Tibial nerve (tissue), 3 donors: Measurements from ENCODE around the gene CYYR1.

Source experiments
- POLR2A ChIP-seq, 2 donors: fragments of 450-650 bp; IDR thresholded peaks; one replicate each; pipeline ENCODE4 v1.6.1; 2017; ENCODE audit warnings: antibody characterized with exemption in 2 of 2, mild to moderate bottlenecking in 2 of 2, moderate library complexity in 2 of 2
- TF ChIP-seq, protein P1 (sequence below), 5 experiments: fragments of 200-600 bp in 3 of 5; fragments of 450-650 bp in 2 of 5; sonication (generic) in 3 of 5; IDR thresholded peaks; one replicate each; pipeline ENCODE4 v1.5.1; 2016 to 2019; ENCODE audit warnings: antibody characterized with exemption in 5 of 5, mild to moderate bottlenecking in 3 of 5, moderate library complexity in 2 of 5

DNA sequence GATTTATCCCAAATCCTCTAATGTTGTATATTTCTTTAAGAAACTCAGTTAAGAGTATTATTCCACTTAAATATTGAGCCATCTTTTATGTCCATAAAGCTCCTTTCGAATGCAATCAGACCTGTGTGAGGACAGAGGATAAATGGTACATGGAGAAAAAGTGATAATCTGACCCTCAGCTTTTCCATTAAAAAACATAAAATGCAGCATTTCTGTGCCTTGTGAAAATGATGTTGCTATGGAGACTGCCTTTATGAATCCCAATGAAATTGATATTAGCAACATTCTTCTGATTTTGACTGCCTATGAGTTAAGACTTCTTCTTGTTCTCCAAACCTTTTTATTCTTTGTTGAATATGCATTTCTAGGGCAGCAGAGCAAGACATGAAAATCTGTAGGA, 44.1 kb upstream of the CYYR1 start:
- TF ChIP-seq, protein P1, sequence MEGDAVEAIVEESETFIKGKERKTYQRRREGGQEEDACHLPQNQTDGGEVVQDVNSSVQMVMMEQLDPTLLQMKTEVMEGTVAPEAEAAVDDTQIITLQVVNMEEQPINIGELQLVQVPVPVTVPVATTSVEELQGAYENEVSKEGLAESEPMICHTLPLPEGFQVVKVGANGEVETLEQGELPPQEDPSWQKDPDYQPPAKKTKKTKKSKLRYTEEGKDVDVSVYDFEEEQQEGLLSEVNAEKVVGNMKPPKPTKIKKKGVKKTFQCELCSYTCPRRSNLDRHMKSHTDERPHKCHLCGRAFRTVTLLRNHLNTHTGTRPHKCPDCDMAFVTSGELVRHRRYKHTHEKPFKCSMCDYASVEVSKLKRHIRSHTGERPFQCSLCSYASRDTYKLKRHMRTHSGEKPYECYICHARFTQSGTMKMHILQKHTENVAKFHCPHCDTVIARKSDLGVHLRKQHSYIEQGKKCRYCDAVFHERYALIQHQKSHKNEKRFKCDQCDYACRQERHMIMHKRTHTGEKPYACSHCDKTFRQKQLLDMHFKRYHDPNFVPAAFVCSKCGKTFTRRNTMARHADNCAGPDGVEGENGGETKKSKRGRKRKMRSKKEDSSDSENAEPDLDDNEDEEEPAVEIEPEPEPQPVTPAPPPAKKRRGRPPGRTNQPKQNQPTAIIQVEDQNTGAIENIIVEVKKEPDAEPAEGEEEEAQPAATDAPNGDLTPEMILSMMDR (IDR thresholded peaks at IDR 0.05), result no peak
- TF ChIP-seq POLR2A (IDR thresholded peaks at IDR 0.05), result no peak
